Ovary (tissue), 3 donors: ENCODE data around the gene SLC9A3.

Experiments used
- POLR2A ChIP-seq: fragments of 450-650 bp; IDR thresholded peaks from one replicate; pipeline ENCODE4 v1.6.1; 2017; ENCODE audit warnings: antibody characterized with exemption, mild to moderate bottlenecking, moderate library complexity
- TF ChIP-seq, protein P1 (sequence below), 3 donors: fragments of 450-650 bp in 2 of 3; fragments of 200-600 bp in 1 of 3; IDR thresholded peaks; one replicate each; pipeline versions ENCODE4 v1.5.1 to v1.8.0; 2016 to 2022; ENCODE audit warnings: antibody characterized with exemption in 3 of 3, mild to moderate bottlenecking in 1 of 3
- donor health status: DM: no; HTN: no; CAD: no.

DNA sequence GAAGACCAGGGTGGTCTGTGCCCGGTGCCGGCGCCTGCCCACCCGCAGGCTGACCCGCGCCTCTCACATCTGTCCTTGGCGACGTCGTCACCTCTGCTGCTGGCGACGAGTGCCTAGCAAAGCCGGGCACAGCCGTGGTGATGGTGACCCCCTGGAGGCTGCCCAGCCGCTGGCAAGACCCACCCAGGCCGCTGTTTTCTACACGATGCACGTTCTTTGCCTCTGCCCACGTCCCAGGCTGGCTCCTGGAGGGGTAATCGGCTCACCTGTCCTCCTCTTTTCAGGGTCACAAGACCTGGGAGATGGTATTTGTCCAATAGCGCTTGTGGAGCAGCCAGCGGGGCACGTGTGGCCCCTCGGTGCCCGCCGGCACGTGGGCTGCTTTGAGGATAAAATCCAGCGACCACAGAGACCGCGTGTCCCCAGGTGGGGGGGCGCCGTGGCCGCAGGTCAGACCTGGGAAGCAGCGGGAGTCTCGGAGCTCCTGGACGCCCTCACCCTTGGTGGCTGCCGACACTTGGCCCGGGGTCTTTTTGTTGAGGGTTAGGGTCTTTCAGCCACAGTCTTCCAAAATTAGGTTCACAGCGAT, 29.5 kb downstream of the SLC9A3 start:
- TF ChIP-seq, protein P1, sequence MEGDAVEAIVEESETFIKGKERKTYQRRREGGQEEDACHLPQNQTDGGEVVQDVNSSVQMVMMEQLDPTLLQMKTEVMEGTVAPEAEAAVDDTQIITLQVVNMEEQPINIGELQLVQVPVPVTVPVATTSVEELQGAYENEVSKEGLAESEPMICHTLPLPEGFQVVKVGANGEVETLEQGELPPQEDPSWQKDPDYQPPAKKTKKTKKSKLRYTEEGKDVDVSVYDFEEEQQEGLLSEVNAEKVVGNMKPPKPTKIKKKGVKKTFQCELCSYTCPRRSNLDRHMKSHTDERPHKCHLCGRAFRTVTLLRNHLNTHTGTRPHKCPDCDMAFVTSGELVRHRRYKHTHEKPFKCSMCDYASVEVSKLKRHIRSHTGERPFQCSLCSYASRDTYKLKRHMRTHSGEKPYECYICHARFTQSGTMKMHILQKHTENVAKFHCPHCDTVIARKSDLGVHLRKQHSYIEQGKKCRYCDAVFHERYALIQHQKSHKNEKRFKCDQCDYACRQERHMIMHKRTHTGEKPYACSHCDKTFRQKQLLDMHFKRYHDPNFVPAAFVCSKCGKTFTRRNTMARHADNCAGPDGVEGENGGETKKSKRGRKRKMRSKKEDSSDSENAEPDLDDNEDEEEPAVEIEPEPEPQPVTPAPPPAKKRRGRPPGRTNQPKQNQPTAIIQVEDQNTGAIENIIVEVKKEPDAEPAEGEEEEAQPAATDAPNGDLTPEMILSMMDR (IDR thresholded peaks at IDR 0.05), result no peak
- no peak for TF ChIP-seq POLR2A
